Stimulated activated CD8-positive, alpha-beta memory T cell treated with anti-CD3 and anti-CD28 coated beads, Interleukin-7, amount 100 ng/mL, for 48 hours (primary cell): Measurements from ENCODE around the gene CTIF.

Experiments used
- DNase-seq, 2 donors: peaks; one replicate each; pipeline ENCODE4 v3.0.0-alpha.2; 2020; ENCODE audit warnings: low read depth in 1 of 2; ENCODE audit errors: extremely low read depth in 1 of 2

Gene CTIF

GRCh38 chr18:48766026-48766425 is 227.2 kb downstream of the CTIF start:
- DNase-seq: no peak

DNA sequence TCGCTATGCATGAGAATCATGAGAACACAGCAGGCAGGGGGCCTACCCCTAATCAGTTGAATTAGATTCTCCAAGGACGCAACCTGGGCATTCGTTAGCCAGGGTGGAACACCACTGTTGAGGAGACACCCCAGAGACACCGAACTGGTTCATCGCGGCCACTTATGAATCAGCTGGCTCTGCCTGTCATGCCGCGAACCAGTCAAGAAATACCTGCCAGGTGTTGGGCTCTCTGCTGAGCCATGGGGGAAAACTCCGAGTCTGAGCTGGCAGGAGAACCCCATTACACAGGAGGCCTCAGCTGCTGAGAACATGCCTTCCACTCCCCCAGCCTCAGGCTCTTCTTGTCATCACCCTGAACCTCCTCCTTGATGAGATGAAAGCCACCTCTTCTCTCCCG is 227.7 kb downstream of the CTIF start:
- no peak for DNase-seq

- DNase-seq: no peak
Measured at GRCh38 chr18:48767090-48767690, 228.4 kb downstream of the CTIF start.

GRCh38 chr18:48769006-48769636 is 230.3 kb downstream of the CTIF start:
- DNase-seq: no peak

GRCh38 chr18:48770243-48770642 is 231.4 kb downstream of the CTIF start:
- no peak for DNase-seq

DNA sequence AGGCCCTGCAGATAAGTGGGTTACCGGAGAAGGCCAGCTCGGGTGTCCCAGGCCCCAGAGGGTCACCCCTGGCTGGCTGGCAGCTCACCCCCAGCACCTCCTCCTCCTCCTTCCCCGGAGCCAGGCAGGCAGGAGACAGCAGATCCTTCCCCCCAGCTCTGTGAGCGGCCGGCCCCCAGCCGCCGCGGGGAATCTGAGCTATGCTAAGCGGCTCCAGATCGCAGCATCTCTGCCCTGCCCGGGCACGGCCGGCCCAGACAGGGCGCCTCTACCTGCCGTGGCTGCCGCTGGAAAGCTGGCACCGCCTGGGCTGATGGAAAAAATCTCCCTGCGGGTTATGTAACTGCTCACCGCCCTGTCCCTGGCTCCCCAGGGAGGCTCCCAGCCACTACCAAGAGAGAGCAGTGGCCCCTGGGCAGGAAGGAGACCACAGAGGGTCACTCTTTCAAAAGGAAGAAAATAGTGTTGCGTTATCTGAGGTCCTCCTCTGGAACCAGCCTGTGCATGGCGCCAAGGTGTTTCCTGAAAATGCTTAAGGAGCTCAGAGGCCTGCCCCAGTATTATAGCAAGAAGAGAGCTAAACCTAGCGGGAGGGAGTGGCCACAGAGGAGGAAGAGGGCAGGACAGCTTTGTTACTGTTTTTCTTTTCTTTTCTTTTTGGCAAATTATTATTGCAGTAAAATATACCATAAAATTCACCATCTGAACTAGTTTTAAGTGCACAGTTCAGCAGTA is 233.0 kb downstream of the CTIF start:
- no peak for DNase-seq

DNA sequence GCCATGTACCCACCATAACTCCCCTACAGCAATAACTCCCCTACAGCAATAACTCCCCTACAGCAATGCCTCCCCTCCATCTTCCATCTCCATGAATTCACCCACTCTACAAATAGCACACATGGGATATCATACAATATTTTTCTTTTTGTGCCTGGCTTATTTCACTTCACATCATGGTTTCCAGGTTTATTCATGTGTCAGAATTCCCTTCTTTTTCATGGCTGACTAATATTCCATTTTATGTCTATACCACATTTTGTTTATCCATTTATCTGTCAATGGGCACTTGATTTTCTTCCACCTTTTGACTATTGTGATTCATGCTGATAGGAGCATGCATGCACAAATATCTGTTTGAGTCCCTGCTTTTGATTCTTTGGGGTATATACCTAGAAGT is 233.6 kb downstream of the CTIF start:
- DNase-seq: no peak

- no peak for DNase-seq
Measured at GRCh38 chr18:48773821-48774220, 235.0 kb downstream of the CTIF start.

GRCh38 chr18:48774941-48775340 is 236.1 kb downstream of the CTIF start:
- DNase-seq: no peak

DNA sequence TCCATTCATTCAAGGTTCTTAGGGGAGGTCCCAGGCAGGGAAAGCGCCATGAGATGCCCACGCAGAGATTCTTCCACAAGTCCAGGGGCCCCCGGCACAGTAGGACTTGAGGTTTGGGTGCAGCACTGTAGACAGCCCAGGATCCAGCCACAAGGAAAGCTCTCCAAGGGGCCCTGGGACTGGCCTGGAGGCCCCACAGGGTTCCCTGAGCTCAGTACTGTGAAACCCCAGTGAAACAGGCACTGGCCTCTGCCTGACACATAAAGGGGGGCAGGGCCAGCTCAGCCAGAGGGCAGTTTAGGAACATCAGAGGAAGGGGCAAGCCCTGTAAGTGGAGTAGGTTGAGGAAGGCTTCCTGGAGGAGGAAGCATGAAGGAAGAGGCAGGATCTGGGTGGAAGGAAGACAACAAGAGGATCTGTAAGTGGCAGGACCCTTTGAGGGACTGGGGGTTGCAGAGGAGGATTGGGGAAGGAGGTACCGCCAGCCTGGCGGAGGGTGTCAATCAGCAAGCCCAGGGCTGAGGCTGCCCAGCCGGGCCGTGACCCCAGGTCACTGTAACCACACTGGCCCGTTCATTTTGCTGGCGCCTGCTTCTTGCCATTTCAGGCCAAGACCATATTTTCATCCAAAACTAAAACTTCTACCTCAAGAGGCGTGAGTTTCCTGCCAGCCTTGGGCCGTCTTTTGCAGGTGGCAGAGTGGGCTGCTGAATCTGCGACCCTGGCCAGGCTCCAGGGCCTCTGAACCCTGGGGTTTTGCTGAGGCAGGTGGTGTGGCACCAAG is 236.7 kb downstream of the CTIF start:
- no peak for DNase-seq

GRCh38 chr18:48776156-48776555 is 237.3 kb downstream of the CTIF start:
- no peak for DNase-seq

GRCh38 chr18:48776641-48777025 is 237.8 kb downstream of the CTIF start:
- DNase-seq: no peak

GRCh38 chr18:48777026-48777743 is 238.4 kb downstream of the CTIF start:
- peak; percentile 25 to 26 for DNase-seq

- no peak for DNase-seq
Measured at GRCh38 chr18:48777744-48778116, 238.9 kb downstream of the CTIF start.

DNA sequence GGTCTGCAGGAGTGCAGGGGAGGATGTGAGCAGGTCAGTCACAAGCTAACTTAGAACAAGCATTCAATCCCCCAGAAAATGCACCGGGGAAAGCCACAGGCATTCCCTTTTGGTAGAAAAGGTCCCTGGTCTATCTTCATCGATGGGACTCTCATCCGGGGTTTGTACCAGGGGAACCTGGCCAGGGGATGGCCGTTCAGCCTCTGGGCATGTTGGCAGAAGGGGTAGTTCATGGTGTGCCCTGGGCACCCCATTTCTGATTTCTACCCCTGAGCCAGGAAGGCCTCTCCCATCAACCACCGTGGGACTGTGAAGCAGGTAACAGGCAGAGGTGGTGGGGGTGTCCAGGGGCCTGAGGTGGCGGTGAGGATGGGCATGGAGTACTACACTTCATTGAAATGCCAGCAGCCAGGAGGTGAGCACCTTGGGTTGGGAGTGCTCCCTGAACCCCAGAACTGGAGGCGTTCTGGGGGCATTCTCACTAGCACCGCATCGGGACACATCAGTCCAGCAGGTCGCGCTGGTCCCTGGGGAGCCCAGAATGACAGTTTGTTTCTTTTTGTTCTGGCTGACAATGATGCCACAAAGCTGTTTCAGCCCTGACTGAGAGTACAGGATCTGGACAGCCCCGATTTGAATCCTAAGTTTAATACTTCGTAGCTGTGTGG is 239.6 kb downstream of the CTIF start:
- DNase-seq: no peak

GRCh38 chr18:48779462-48779861 is 240.6 kb downstream of the CTIF start:
- DNase-seq: no peak

- DNase-seq: no peak
Measured at GRCh38 chr18:48780201-48780912, 241.5 kb downstream of the CTIF start.

DNA sequence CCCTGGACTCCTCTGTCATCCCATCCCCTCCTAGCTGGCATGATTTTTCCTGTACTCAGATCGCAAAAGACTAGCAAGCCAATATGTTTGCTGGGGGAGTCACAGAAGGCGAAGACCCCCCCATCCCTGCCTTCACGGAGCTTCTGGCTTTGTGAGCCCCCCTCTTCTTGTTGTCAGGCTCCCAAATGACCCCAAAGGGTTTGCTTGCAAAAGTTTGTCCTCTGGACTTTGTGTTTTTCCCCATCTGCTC is 242.0 kb downstream of the CTIF start:
- DNase-seq: no peak

- no peak for DNase-seq
Measured at GRCh38 chr18:48781163-48781987, 242.5 kb downstream of the CTIF start.
